Peyer's patch (tissue), 4 donors: ENCODE measurements around the gene QPCT. TPM values are rescaled to one million over a fixed set of nuclear protein-coding genes. Genes with fewer than 3 reads are reported as not detected.

ENCODE experiments used
- DNase-seq, 3 donors: peaks; one replicate each; pipeline ENCODE4 v3.0.0-alpha.2; 2017 to 2019
- H3K27ac ChIP-seq, 4 donors: fragments of 200-600 bp; sonication (generic); one replicate each; pipeline ENCODE4 v1.5.1; 2016 to 2019
- H3K27me3 ChIP-seq, 2 donors: fragments of 200-600 bp; sonication (generic); one replicate each; pipeline ENCODE4 v1.5.1; 2019
- H3K36me3 ChIP-seq, 3 donors: fragments of 200-600 bp; sonication (generic); one replicate each; pipeline ENCODE4 v1.5.1; 2016 to 2019
- H3K4me1 ChIP-seq, 4 donors: fragments of 200-600 bp; sonication (generic); one replicate each; pipeline ENCODE4 v1.5.1; 2016 to 2019
- H3K4me3 ChIP-seq, 4 donors: fragments of 200-600 bp; sonication (generic); 1 replicate in 3 of 4; 2 replicates in 1 of 4; pipeline ENCODE4 v1.5.1; 2016 to 2019; ENCODE audit warnings: mild to moderate bottlenecking in 1 of 4
- H3K9me3 ChIP-seq, 4 donors: fragments of 200-600 bp; sonication (generic); one replicate each; pipeline ENCODE4 v1.5.1; 2016 to 2019; ENCODE audit warnings: mild to moderate bottlenecking in 1 of 4
- CTCF ChIP-seq, 6 experiments: fragments of 450-650 bp in 4 of 6; fragments of 200-600 bp in 2 of 6; sonication (generic) in 1 of 6; IDR thresholded peaks; one replicate each; pipeline ENCODE4 v1.5.1; 2017 to 2019; ENCODE audit warnings: antibody characterized with exemption in 6 of 6, mild to moderate bottlenecking in 3 of 6, moderate library complexity in 1 of 6
- POLR2A ChIP-seq, 2 donors: fragments of 450-650 bp; IDR thresholded peaks; one replicate each; pipeline ENCODE4 v1.5.1; 2017; ENCODE audit warnings: antibody characterized with exemption in 2 of 2, mild to moderate bottlenecking in 2 of 2, moderate library complexity in 2 of 2
- total RNA-seq, 4 donors: library from RNA; depleted of rRNA; stranded (reverse); fragments of >200 nt; gene quantifications; one replicate each; pipeline ENCODE4 v1.1.0, GENCODE V29; 2016

Gene QPCT
- total RNA-seq, 4 donors from 2014 or later: 0.66 to 1.6 (median 0.88) TPM; not detected in 1

GRCh38 chr2:37323176-37323780 is 21.2 kb upstream of the QPCT start:
- no peak for DNase-seq
- H3K36me3 ChIP-seq: no peaks in the 10 kb centered on the region
- peaks cover 0 to 21% (median 1%) of the 10 kb centered on the region in 4 donors for H3K4me1 ChIP-seq
- peak overlapping the region; percentile 83 to 93 (median 91) for H3K27ac ChIP-seq
- peak overlapping the region; percentile 81 to 98 (median 92) for H3K4me3 ChIP-seq
- no peaks in the 10 kb centered on the region for H3K9me3 ChIP-seq
- no peak for TF ChIP-seq CTCF (IDR thresholded peaks at IDR 0.05)
- TF ChIP-seq POLR2A (IDR thresholded peaks at IDR 0.05): no peak
- H3K27me3 ChIP-seq: no peaks in the 10 kb centered on the region

- Histone ChIP-seq H3K4me1 (peaks cover 0 to 19% (median 1%) of the 10 kb centered on the region in 4 donors), H3K27me3 (no peaks in the 10 kb centered on the region), H3K4me3 (peak overlapping the region; percentile 81 to 98 (median 92)), H3K9me3 (no peaks in the 10 kb centered on the region), H3K27ac (peak overlapping the region; percentile 83 to 93 (median 91)), H3K36me3 (no peaks in the 10 kb centered on the region)
- no peak for TF ChIP-seq POLR2A (IDR thresholded peaks at IDR 0.05)
- TF ChIP-seq CTCF (IDR thresholded peaks at IDR 0.05): no peak
- peak; percentile 50 to 72 (median 62) for DNase-seq
Observed at GRCh38 chr2:37323781-37324535, 20.5 kb upstream of the QPCT start.

GRCh38 chr2:37324536-37324785 is 20.0 kb upstream of the QPCT start:
- TF ChIP-seq POLR2A (IDR thresholded peaks at IDR 0.05) (peak; percentile 21 to 45), CTCF (IDR thresholded peaks at IDR 0.05) (no peak)

GRCh38 chr2:37324786-37325624 is 19.4 kb upstream of the QPCT start, which contains the start of gene PRKD3:
Gene PRKD3 (minus strand): TSS chr2:37324833. CDS start chr2:37316524, 8,309 bp downstream.
- H3K27ac ChIP-seq: peak within 1 kb of the TSS; percentile 83 to 93 (median 91)
- no peaks in the 10 kb centered on the region for H3K9me3 ChIP-seq
- no peaks in the 10 kb centered on the region for H3K27me3 ChIP-seq
- no peaks in the 10 kb centered on the region for H3K36me3 ChIP-seq
- peak within 1 kb of the TSS; percentile 81 to 98 (median 92) for H3K4me3 ChIP-seq
- peak in 2 of 3 donors; percentile 56 to 85 for DNase-seq
- TF ChIP-seq POLR2A (IDR thresholded peaks at IDR 0.05): no peak
- peak in 1 of 6 experiments; percentile 3 for TF ChIP-seq CTCF (IDR thresholded peaks at IDR 0.05)
- H3K4me1 ChIP-seq: peaks cover 0 to 19% (median 0%) of the 10 kb centered on the region in 4 donors

More at GRCh38 chr2:37324536-37324785, 20.0 kb upstream of the QPCT start:
- no peaks in the 10 kb centered on the region for H3K9me3 ChIP-seq
- peak overlapping the region; percentile 81 to 98 (median 92) for H3K4me3 ChIP-seq
- H3K27ac ChIP-seq: peak overlapping the region; percentile 83 to 93 (median 91)
- peak in 2 of 3 donors; percentile 77 to 92 for DNase-seq
- no peaks in the 10 kb centered on the region for H3K36me3 ChIP-seq
- H3K27me3 ChIP-seq: no peaks in the 10 kb centered on the region
- peaks cover 0 to 19% (median 1%) of the 10 kb centered on the region in 4 donors for H3K4me1 ChIP-seq

GRCh38 chr2:37325625-37326071 is 18.8 kb upstream of the QPCT start:
- no peak for DNase-seq
- Histone ChIP-seq H3K9me3 (no peaks in the 10 kb centered on the region), H3K4me1 (peaks cover 0 to 19% (median 0%) of the 10 kb centered on the region in 4 donors), H3K27me3 (no peaks in the 10 kb centered on the region), H3K27ac (peak overlapping the region in 3 of 4 donors; percentile 1 to 93 (median 90)), H3K36me3 (no peaks in the 10 kb centered on the region), H3K4me3 (peak overlapping the region; percentile 81 to 98 (median 92))
- TF ChIP-seq POLR2A (IDR thresholded peaks at IDR 0.05) (no peak), CTCF (IDR thresholded peaks at IDR 0.05) (no peak)
